Coronary artery (tissue), 2 donors: ENCODE measurements around the gene CAP2.

Experiments
- DNase-seq: peaks from one replicate; pipeline ENCODE4 v3.0.0-alpha.2; 2017; ENCODE audit warnings: low spot score
- H3K27ac ChIP-seq, 2 donors: fragments of 200-600 bp; sonication (generic); one replicate each; pipeline ENCODE4 v1.5.1; 2016 to 2019
- H3K4me3 ChIP-seq: fragments of 200-600 bp; sonication (generic); 2 replicates; pipeline ENCODE4 v1.5.1; 2016; ENCODE audit warnings: mild to moderate bottlenecking, moderate library complexity
- TF ChIP-seq, protein P1 (sequence below): fragments of 200-600 bp; sonication (generic); IDR thresholded peaks from one replicate; pipeline ENCODE4 v1.5.1; 2019; ENCODE audit warnings: antibody characterized with exemption

CAP2 gene

DNA sequence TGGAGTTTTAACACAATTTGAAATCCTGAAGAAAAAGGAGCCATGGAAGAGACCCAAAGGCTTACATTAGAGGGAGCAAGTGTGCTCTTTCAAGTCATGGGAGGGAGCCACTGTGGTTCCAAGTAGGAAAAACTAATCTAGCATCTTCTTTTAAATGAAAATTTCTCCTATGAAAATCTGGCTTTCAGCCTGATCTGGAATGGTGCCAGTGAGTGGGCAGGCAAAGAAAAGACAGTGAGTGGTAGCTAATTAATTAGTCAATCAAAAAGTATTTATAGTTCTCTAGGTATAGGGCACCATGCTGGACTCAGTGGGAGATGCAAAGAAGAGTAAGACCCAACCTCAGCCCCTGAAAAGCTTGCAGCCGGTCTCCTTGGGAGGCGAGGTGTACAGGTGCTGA is 21.9 kb downstream of the CAP2 start:
- H3K4me3 ChIP-seq = no peak overlapping the region
- no peak overlapping the region for H3K27ac ChIP-seq
- DNase-seq = no peak
- TF ChIP-seq, protein P1, sequence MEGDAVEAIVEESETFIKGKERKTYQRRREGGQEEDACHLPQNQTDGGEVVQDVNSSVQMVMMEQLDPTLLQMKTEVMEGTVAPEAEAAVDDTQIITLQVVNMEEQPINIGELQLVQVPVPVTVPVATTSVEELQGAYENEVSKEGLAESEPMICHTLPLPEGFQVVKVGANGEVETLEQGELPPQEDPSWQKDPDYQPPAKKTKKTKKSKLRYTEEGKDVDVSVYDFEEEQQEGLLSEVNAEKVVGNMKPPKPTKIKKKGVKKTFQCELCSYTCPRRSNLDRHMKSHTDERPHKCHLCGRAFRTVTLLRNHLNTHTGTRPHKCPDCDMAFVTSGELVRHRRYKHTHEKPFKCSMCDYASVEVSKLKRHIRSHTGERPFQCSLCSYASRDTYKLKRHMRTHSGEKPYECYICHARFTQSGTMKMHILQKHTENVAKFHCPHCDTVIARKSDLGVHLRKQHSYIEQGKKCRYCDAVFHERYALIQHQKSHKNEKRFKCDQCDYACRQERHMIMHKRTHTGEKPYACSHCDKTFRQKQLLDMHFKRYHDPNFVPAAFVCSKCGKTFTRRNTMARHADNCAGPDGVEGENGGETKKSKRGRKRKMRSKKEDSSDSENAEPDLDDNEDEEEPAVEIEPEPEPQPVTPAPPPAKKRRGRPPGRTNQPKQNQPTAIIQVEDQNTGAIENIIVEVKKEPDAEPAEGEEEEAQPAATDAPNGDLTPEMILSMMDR = no peak

DNA sequence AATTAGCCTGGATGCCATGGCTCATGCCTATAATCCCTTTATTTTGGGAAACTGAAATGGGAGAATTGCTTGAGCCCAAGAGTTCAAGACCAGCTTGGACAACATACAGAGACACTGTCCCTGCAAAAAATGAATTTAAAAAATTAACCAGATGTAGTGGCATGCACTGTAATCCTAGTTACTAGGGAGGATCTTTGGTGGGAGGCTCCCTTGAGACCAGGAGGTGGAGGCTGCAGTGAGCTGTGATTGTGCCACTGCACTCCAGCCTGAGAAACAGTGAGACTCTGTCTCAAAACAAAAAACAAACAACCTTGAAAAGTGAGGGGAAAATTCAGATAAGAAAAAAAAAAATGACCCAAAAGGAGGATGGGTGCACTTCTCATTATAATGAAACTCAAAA is 23.4 kb downstream of the CAP2 start:
- TF ChIP-seq, protein P1 = no peak
- Histone ChIP-seq H3K4me3 (no peak overlapping the region), H3K27ac (no peak overlapping the region)
- no peak for DNase-seq

DNA sequence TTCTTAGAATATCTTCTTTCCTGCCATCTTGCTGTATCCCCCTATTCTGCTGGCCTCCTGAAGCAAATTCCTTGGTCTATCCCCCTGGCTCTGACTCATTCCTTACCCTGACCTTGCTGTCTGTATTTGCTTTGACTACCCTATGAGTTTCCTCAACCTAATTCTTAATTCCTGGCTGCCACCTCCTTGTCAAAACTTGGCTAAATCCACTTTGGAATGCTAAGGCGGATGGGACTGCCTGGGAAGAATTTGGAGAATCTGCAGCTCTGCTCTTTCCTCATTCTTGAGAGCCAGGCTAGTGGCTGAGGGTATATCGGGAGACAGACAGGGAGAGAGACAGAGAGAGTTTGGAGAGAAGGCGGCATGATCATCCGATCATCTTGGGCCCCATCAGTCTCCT is 24.4 kb downstream of the CAP2 start:
- TF ChIP-seq, protein P1 = no peak
- H3K27ac ChIP-seq = peak overlapping the region; percentile 48 to 83
- H3K4me3 ChIP-seq = peak overlapping the region; percentile 37
- DNase-seq = no peak

DNA sequence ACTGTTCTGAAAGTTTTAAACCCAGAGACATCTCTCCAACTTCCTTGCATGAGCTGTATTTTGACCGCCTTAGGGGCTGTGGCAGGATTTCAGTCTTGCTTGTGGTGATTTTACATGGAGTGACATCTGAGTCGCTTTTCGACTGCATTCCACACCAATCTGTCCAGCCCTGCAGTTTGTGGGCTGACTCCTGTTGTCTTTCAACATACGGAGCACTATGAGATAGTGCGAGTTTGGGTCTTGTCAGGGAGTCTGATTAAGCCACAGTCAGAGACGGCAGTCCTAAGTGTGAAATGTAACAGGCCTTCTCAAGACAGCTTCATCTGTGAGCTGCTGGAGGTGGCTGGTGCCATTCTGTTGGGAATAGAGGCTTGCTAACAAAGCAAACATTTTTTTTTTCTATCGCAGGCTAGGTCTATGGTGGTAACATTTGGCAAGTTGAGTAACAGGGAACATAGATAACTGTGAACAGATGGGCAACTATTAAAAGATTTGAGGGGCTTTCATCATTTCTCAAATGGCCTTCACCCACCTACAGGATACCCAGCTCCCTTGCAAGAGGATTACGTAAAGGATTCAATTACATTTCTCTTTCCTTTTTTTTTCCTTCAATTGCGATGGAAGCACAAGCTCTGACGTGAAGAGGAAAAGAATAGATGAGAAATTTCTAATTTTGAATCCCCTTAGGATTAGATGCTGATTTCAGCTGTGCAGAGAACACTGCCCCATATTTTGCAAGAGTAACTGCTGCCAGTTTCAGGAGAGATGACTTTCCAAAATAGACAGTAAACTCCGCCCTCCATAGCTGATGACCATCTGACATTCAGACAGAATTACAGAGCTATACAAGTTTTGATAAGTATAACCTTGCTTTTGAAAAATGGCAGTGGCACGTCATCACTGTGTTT is 25.1 kb downstream of the CAP2 start:
- no peak for DNase-seq
- Histone ChIP-seq H3K27ac (peak overlapping the region; percentile 48 to 83), H3K4me3 (peak overlapping the region; percentile 37)
- TF ChIP-seq, protein P1 = no peak

DNA sequence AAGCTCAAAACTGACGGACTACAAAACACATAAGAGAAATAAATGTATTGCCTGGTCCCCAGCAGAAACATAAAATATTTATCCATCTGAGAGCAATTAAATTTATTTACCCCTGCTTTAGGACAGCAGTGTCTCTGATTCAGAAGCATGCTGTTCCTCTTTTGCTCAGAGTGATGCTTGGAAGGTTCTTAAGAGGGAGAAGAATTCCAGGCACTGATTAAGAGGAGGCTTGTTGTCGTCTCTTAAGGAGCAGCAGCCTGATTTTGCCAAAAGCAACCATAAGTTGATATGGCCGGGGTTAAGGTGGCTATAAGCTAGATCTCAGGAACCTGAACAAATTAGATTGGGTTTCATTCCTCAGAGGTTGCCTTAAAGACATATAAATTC is 25.8 kb downstream of the CAP2 start:
- DNase-seq = no peak
- TF ChIP-seq, protein P1 = no peak
- peak overlapping the region; percentile 48 to 83 for H3K27ac ChIP-seq
- peak overlapping the region; percentile 37 for H3K4me3 ChIP-seq

DNA sequence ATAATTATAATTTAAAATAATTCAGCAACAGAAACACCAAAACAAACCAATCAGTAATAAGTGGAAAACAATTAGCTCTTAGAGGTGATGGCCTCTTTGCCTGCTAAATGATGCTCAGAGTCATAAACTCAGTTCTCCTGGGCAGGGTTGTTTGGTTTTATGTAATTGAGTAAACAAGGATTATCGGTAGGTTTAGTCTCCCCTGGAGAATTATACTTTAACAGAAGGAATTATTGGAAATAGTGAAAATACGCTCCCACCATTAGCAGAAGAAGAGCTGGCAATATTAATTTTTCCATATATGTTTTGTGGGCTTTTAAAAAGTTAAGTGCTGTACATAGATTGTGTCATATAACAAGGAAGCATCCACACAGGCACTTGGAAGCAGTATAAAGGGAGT is 27.0 kb downstream of the CAP2 start:
- H3K27ac ChIP-seq = no peak overlapping the region
- TF ChIP-seq, protein P1 = no peak
- no peak overlapping the region for H3K4me3 ChIP-seq
- no peak for DNase-seq

DNA sequence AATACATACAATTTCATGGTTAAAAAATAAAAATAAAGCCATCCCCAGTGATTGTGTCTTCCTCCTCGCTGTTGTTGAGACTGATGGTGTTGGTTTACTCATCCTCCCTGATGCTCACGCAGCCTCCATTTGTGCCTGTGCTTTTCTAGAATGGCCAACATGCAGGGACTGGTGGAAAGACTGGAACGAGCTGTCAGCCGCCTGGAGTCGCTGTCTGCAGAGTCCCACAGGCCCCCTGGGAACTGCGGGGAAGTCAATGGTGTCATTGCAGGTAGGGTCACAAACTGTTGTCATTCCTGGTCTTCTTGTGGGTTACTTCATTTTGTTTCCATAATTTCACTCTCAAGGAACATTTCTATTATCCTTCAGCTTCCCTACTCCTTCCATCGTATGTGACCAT is 28.0 kb downstream of the CAP2 start:
- TF ChIP-seq, protein P1 = no peak
- H3K27ac ChIP-seq = no peak overlapping the region
- DNase-seq = no peak
- no peak overlapping the region for H3K4me3 ChIP-seq
